T-helper 2 cell treated with Interferon-gamma antibody and Interleukin-4, amounts not matched to agents 100 ng/mL and 5 ng/mL, for 36 hours (primary cell): ENCODE results near the gene SNAPC1. TPM values are rescaled to one million over a fixed set of nuclear protein-coding genes. Genes with fewer than 3 reads are reported as not detected.

Experiments
- intact Hi-C: fragments of 100-400 bp; cut with micrococcal nuclease; formaldehyde crosslinking; loops from one replicate; pipeline ENCODE4 v1.15.1; 2023
- total RNA-seq: library from RNA; stranded (reverse); gene quantifications from 2 replicates; pipeline ENCODE4 v1.2.3, GENCODE V29; 2022

Gene SNAPC1
- total RNA-seq, 1 donor from 2014 or later, result 6.1 TPM

DNA sequence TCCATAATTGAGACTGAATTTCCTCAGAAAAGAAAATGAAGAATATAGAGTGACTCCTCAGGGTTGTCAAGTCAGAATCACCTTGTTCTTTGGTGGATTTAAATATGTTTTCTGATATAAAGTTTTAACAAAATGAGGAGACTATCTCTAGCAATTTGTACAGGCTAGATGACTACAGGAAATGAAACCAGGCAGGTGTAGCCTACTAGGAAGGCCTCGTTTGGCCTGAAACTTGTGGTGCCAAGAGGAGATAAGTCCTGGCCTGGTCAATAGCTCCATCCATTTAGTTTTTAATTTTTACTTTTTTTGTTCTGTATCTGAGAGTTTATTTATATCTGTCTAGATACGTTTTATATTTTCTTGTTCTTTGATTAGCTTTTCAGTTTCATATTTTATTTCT lies 41.5 kb downstream of the SNAPC1 start:
- intact Hi-C loops, result no loop called here

DNA sequence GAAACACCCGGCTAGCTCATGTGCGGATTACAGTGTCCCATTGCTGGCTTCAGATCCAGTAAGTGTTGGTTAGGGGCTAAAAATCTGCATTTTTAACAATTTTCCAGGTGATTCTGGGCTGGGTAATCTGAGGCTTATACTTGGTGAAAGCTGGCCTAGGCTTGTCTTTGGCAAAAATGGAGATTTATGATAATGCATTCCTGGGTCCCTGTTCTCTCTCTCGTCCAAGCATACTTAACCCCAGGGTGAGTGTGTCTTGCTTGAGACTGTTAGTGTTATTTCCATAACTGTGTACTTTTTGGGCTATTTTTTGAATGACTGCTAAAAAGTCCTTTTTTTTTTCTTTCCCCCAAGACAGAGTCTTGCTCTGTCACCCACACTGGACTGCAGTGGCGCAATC lies 43.2 kb downstream of the SNAPC1 start:
- intact Hi-C loops, result no loop called here

DNA sequence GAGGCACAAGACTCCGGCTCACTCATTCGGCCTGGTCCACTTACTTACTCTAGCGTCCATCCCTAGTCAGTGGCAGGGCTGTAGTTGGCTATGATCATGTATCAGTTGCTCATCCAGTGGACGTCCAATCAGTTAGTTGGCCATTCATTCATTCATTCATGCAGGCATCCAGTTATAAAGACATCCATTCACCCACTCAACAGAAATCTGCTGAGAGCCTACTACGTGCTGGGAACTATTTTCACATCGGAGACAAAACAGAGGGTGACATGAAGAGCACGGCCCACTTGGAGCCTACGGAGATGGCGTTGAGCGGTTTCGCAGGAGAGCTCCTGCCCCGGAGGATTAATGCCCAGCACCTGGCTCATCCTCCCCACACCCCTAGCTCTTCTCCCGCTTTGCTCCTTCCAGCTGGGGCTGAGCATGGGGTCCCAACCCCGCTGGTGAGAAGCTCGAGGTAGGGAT lies 49.7 kb downstream of the SNAPC1 start:
- intact Hi-C loops, result no loop called here

DNA sequence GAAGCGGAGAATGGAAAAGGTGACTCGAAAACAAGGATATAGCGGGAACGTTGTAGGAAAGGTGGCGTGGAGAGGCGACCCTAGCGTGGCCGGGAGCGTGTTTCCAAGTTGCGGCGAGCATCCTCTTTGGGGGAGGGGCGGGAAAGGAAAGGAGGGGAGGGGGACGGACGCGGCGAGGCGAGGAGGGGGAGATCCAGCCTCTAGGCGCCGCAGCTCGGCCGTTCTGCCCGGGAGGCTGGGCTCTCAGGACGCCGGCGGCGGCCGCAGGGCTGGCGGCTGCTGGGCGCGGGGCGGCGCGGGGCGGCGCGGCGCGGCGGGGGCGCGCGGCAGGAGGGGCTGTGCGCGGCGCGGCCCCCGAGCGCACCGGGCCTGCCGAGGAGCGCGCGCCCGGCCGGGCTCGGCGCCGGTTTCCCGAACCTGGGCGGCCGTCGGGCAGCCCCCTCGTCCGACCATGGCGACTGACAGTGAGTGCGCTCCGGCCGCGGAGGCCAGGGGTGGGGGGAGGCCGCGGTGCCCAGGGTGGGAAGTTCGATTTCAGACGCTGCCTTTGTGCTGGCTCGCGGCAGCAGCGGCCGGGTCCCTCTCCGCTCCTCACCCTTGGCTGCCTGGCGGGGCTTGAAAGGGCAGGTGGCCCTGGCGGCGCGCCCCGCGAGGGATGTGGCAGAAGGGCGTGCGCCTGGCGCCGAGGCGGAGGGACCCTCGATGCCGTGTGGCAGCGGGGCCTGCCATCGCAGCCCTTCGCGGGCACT lies 50.3 kb downstream of the SNAPC1 start, which contains the start of gene SYT16:
SYT16 (plus strand) TSS at position 357 of the 749 bp plus-strand sequence.
- intact Hi-C loops, result no loop called here

DNA sequence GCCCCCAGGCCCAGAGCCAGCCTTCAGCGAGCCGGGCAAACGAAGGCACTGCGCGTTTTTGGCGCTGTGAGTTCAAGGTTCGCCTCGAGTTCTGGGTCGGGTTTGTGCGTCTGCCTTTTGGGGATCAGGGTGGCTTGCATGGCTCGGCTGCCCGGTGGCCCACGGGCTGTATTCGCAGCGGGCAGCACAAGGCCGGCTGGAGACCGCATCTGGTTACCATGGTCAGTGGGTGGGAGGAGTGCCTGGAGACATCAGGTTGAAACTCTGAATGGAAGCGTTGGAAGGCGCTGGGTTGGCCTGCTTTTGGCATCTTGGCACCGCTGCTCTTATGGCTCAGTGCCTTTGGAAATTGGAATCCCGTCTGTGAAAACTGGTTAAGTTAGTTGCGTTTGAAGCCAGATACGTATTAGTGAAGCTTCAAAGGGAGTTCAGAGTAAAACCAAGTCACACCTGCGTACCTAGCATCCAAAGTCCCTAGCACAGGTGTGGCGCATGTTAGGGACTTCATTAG lies 50.9 kb downstream of the SNAPC1 start:
- intact Hi-C loops, result no loop called here

DNA sequence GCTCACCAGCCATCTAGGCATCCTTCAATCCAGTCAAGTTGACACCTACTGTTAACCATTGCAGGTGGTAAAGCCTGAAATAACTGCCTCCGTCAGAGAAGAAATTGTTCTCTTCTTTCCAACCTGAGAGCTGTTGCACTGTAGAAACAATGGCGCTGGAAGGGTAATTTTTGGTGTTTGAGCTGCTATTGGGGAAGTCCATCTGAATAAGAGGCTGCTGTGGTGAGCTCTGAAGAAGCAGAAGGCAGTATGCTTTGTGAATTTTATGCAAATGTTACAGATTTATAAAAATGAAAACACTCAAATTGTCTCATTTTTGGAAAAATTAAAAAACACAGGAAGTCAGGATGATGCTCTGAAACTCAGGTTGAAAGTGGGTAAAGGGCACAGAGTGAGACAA lies 60.2 kb downstream of the SNAPC1 start:
- intact Hi-C loops, result no loop called here

DNA sequence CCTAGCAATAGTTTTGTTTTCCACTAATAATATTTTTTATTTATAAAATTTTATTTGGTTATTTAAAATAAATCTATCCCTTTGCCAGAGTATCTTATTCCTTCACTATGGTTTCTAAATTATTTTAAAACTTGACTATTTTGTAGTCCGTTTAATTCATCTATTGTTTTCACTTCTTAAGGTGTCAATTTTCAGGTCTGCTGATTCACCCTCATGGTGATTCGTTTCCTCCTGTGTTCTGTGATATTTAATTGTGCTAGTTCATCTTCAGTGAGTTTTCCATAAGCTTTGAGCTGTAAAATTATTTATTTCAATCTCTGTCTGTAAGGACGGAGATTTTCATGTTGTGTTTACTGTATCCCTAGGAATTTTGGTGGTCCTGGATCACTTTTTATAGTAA lies 70.6 kb downstream of the SNAPC1 start:
- intact Hi-C loops, result no loop called here

DNA sequence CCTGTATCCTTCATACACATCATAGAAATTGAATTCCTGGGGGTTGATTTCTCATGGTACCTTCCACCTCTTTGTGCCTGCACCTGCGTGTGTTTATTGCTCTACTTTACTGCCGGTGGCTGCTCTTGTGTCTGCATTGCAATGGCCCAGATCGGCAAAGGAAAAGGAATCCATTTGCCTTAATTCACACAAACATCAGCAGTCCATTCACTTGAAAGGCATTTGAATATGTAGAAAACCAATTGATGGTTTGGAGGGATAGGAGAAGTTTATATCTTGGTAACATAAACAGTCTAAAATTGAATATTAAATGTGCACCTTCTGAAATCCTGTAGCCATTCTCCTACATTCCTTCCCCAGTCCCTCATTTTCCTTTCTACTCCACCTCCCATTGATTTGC lies 74.0 kb downstream of the SNAPC1 start:
- intact Hi-C loops, result loop anchor here (2.0 to 5.0 kb wide), 3 partner anchors 85 to 539 kb away; no protein-coding TSS in a partner anchor

DNA sequence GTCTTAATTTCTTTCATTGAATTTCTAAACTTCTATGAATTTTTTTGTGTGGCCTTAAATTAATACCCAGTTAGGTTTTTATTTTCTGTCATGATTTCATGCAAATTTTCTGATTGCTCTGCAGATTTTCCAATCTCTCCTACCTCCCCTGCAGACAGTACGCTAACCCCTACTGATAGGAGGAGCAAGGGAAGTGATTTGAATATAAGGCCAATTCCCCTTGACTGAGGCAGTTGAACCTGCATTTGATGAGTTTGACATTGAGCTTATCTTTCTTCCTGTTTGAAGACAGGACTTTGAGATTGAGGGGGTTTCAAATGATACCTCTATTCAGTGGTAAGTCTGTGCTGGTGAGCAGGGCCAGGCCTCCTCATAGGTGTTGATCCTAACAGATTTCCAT lies 74.6 kb downstream of the SNAPC1 start:
- intact Hi-C loops, result loop anchor here (1.0 to 5.0 kb wide), 5 partner anchors 86 to 568 kb away; no protein-coding TSS in a partner anchor

DNA sequence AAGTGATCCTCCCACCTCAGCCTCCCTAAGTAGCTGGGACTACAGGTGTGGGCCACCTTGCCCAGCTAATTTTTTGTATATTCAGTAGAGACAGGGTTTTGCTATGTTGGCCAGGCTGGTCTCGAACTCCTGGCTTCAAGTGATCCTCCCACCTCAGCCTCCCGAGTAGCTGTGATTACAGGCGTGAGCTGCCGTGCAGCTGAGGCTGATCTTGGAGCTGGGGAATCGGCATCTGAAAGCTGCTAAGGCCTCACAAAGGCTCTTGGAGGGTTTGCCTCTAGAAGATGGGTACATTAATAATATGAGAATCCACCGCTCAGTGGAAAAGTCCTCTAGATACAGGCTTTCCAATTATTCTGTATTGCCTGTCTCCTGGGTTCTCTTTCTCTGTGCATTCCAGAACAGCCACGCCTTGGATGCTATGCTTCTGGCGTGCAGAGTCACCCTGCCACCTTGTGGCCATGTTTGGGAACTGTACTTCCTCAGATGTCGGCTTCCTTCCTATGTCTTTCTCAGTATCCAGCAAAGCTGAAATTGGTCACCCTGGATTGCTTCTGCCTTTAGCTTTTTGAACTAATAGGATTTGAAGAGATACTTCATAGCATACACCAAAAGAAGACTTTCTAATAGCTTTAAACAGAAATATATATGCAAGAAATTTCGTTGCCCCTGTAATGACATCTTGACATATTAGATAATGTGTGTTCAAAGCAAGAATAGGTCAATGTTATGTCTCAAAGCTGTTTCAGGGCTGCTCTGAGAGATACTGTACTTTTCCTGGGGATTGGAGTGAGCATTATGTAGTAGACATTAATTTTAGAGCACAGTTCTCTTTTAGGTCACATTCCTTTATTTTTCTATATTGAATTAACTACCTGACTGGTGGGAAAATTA lies 75.4 kb downstream of the SNAPC1 start:
- intact Hi-C loops, result loop anchor here (1.0 to 5.0 kb wide), 5 partner anchors 87 to 568 kb away; no protein-coding TSS in a partner anchor

DNA sequence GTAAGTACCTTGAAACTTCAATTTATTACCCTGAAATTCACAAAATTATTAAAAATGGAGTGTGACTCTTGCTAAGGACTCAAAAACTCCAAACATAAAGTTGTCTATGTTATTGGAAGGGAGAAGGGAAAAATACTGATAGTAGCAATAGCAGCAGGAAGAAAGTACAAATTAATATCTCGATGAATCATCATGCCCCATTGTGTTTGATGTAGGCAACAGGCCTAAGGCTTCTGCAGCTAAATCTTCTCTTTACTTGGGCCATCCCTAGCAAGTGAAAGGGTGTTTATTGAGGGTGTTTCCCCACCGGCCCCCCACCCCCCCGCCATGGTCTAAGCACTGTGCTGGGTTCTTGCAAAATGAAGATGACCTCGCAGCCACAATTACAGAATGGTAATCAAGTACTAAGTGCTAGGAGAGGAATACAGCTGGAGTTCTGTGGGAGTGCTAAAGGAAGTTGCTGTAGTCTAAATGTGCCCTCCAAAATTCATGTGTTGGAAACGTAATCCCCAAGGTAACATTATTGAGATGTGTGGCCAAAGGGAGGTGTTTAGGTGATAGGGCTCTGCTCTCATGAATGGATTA lies 76.5 kb downstream of the SNAPC1 start:
- intact Hi-C loops, result loop anchor here (5.0 kb wide), 2 partner anchors 361 to 541 kb away; no protein-coding TSS in a partner anchor

DNA sequence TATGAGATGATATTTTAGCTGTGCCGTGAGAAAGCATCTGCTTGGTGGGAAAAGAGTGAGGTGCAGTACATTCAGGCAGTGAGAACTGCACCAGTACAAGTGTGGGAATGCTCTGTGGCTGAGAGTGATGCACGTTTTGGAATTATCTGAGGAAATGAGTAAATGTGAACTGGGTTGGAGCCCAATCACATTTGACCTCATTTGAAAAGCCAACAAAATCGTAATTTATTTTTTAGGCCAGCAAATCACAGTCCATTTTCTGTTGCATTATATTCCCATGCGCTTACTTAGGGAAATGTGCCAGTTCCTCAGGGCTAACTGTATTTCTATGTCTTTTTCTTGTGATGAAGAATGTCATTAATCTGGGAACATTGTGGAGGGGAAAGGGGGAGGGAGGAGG lies 77.3 kb downstream of the SNAPC1 start:
- intact Hi-C loops, result loop anchor here (5.0 kb wide), 2 partner anchors 362 to 542 kb away; no protein-coding TSS in a partner anchor

DNA sequence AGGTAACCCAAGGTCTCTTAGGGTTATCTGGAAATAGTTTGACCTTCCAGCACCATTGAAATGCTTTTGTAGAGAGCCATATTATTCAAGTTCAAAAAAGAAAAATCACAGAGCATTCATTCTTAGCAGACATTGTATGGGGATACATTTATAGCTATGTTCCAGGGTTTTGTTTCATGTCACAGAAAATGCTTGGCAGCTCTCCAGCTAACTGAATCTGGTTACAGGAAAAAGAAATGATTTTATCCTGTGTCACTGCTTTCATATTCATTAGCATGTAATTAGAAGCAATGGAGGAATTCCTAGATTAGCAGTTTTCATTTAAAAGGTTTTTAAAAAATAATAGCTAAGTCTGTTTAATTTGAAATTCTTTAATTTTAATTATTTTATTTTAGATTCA lies 78.9 kb downstream of the SNAPC1 start:
- intact Hi-C loops, result no loop called here

Other genes starting within 250 kb of the SNAPC1 start
- 89.6 and 91.5 TPM in 2 replicates for gene HIF1A, start 66.9 kb upstream of the SNAPC1 start, total RNA-seq
- not detected in 2 replicates for gene SYT16, start 50.3 kb downstream of the SNAPC1 start, total RNA-seq